K562 (cell line): ENCODE results near the gene NEURL2. TPM values are rescaled to one million over a fixed set of nuclear protein-coding genes. Genes with fewer than 3 reads are reported as not detected.
A peak's percentile ranks its signal among the peaks of the same experiment; 100 is the strongest.

Source experiments
- BHLHE40 ChIP-seq: IDR thresholded peaks from 2 replicates; pipeline ENCODE4 v1.6.1; 2011; ENCODE audit warnings: low read length, improper control_type of control experiment
- FOSL1 ChIP-seq: fragments of 200-800 bp; sonication (Bioruptor generic); conservative IDR thresholded peaks from 2 replicates; pipeline ENCODE4 v1.6.1; 2016; ENCODE audit warnings: missing genetic modification characterization, missing compliant biosample characterization
- HDGF ChIP-seq: fragments of 450-650 bp; IDR thresholded peaks from 2 replicates; pipeline ENCODE4 v1.6.1; 2016
- MAFF ChIP-seq: IDR thresholded peaks from 2 replicates; pipeline ENCODE4 v1.6.1; 2012; ENCODE audit warnings: low read length, improper control_type of control experiment
- MYBL2 ChIP-seq, 2 experiments: fragments of 450-650 bp in 1 of 2; sonication (generic) in 1 of 2; formaldehyde crosslinking in 1 of 2; IDR thresholded peaks; 2 replicates each; pipeline versions ENCODE4 v1.6.1 to v1.8.1; 2017 to 2022; ENCODE audit warnings: borderline replicate concordance in 1 of 2, inconsistent platforms in 1 of 2, low read depth in 1 of 2, mild to moderate bottlenecking in 1 of 2, missing genetic modification reagents in 1 of 2, moderate library complexity in 1 of 2
- NUFIP1 ChIP-seq: fragments of 450-650 bp; IDR thresholded peaks from 2 replicates; pipeline ENCODE4 v1.6.1; 2018; ENCODE audit not compliant: partially characterized antibody
- PCBP1 ChIP-seq: fragments of 200-400 bp; formaldehyde crosslinking; IDR thresholded peaks from 2 replicates; pipeline ENCODE4 v1.6.1; 2018; ENCODE audit warnings: mild to moderate bottlenecking, low read depth, low read length; ENCODE audit not compliant: poor library complexity, severe bottlenecking
- SRSF1 ChIP-seq: fragments of 200-400 bp; formaldehyde crosslinking; IDR thresholded peaks from 2 replicates; pipeline ENCODE4 v1.6.1; 2017; ENCODE audit warnings: mild to moderate bottlenecking, low read depth, low read length, moderate library complexity
- TRIM28 ChIP-seq: fragments of 450-650 bp; IDR thresholded peaks from 2 replicates; pipeline ENCODE4 v1.6.1; 2017
- U2AF2 ChIP-seq: fragments of 200-400 bp; formaldehyde crosslinking; optimal IDR thresholded peaks from 2 replicates; pipeline ENCODE3; 2017; ENCODE audit warnings: low read depth, mild to moderate bottlenecking, low read length
- ZBTB11 ChIP-seq, 3 experiments: fragments of 200-800 bp in 1 of 3; fragments of 250-450 bp in 1 of 3; fragments of 450-650 bp in 1 of 3; sonication (Bioruptor Pico) in 1 of 3; sonication (Bioruptor generic) in 1 of 3; formaldehyde crosslinking in 1 of 3; IDR thresholded peaks; 2 replicates each; pipeline versions ENCODE4 v1.6.1 to v1.8.0; 2016 to 2022; ENCODE audit warnings: mild to moderate bottlenecking in 2 of 3, missing genetic modification characterization in 2 of 3, missing compliant biosample characterization in 1 of 3, moderate library complexity in 1 of 3
- ZBTB8A ChIP-seq: fragments of 450-650 bp; IDR thresholded peaks from 2 replicates; pipeline ENCODE4 v1.6.1; 2018; ENCODE audit warnings: mild to moderate bottlenecking, moderate library complexity; ENCODE audit not compliant: partially characterized antibody
- ZNF134 ChIP-seq: fragments of 250-450 bp; sonication (Bioruptor Pico); conservative IDR thresholded peaks from 2 replicates; pipeline ENCODE4 v1.4.0; 2020
- ZNF143 ChIP-seq: sonication (generic); formaldehyde crosslinking; IDR thresholded peaks from 2 replicates; pipeline ENCODE4 v1.9.0; 2022; ENCODE audit warnings: mild to moderate bottlenecking, missing genetic modification reagents
- ZNF583 ChIP-seq: fragments of 250-450 bp; sonication (Bioruptor Pico); IDR thresholded peaks from 2 replicates; pipeline ENCODE4 v1.4.0; 2020
- ZNF644 ChIP-seq: fragments of 200-800 bp; sonication (Bioruptor generic); IDR thresholded peaks from 2 replicates; pipeline ENCODE4 v1.6.1; 2016; ENCODE audit warnings: low read depth, missing genetic modification characterization, missing compliant biosample characterization
- polyA plus RNA-seq, 8 experiments: library from polyadenylated mRNA; depleted of rRNA in 4 of 8; stranded (reverse) in 5 of 8; unstranded in 3 of 8; fragments of >200 nt; fragmentation: Nextera tagmentation in 2 of 8; fragmentation: Illumina TruSeq in 1 of 8; extraction: Ambion mirVana in 2 of 8; extraction: Trizol in 1 of 8; gene quantifications; 2 replicates each; pipeline versions ENCODE4 v1.2.1 to v1.2.3, GENCODE V29; 2011 to 2014; ENCODE audit warnings: inconsistent platforms in 1 of 8, missing spikeins in 1 of 8
- total RNA-seq, 7 experiments: library from RNA; depleted of rRNA in 6 of 7; stranded (reverse); fragments of >200 nt in 6 of 7; fragmentation: Illumina TruSeq in 2 of 7; extraction: Trizol in 2 of 7; gene quantifications; 2 replicates each; pipeline versions ENCODE4 v1.2.1 to v1.2.3, GENCODE V29; 2011 to 2021; ENCODE audit warnings: low replicate concordance in 1 of 7
- TF ChIP-seq, protein P1 (sequence below): sonication (generic); formaldehyde crosslinking; IDR thresholded peaks from 2 replicates; pipeline ENCODE4 v1.8.0; 2022; ENCODE audit warnings: missing genetic modification reagents, mild to moderate bottlenecking, moderate library complexity, borderline replicate concordance
- TF ChIP-seq, protein P2 (sequence below): sonication (generic); formaldehyde crosslinking; IDR thresholded peaks from 2 replicates; pipeline ENCODE4 v1.4.0; 2020; ENCODE audit warnings: mild to moderate bottlenecking, missing genetic modification reagents
- TF ChIP-seq, protein P3 (sequence below), 2 experiments: fragments of 200-800 bp in 1 of 2; sonication (Bioruptor generic) in 1 of 2; sonication (generic) in 1 of 2; formaldehyde crosslinking in 1 of 2; IDR thresholded peaks in 1 of 2; conservative IDR thresholded peaks in 1 of 2; 2 replicates each; pipeline versions ENCODE4 v1.5.0 to v1.6.1; 2016 to 2020; ENCODE audit warnings: missing compliant biosample characterization in 1 of 2, missing genetic modification characterization in 1 of 2, missing genetic modification reagents in 1 of 2

The NEURL2 gene
- total and polyA plus RNA-seq, 9 of the 15 experiments (the other 6 are each of a cell fraction or from before 2014, with no cell fraction given): 0.22 to 1.9 (median 0.50) TPM; not detected in 1

DNA sequence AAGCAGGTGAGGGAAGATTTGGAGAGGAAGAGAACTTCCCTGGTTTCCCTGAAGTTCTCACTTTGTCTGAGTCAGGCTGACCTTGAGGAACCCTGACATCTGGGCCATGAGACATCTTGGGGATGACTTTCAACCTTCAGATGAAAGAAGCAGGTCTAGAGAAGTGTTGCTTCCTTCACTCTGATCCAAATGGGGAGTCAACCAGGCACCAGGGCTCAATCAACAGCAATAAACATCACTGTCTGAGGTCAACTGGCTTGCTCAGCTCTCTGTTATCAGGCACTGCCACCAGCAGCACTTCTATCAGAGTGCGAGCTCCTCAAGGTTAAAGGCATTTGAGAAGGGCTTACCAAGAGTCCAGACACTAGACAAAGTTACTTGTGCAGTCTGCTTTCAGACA lies 40.1 kb downstream of the NEURL2 start (continued):
- TF ChIP-seq ZNF143: no peak
- TF ChIP-seq ZBTB8A: no peak
- TF ChIP-seq HDGF: no peak
- TF ChIP-seq BHLHE40: peak; percentile 35; the same call in 1 of the 2 replicates
- TF ChIP-seq ZNF134 (CRISPR knock-in tag): no peak
- TF ChIP-seq, protein P1, sequence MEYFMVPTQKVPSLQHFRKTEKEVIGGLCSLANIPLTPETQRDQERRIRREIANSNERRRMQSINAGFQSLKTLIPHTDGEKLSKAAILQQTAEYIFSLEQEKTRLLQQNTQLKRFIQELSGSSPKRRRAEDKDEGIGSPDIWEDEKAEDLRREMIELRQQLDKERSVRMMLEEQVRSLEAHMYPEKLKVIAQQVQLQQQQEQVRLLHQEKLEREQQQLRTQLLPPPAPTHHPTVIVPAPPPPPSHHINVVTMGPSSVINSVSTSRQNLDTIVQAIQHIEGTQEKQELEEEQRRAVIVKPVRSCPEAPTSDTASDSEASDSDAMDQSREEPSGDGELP (CRISPR knock-in tag): peak; percentile 53; the same call in 1 of the 2 replicates
- no peak for TF ChIP-seq MYBL2 (IDR thresholded peaks at IDR 0.05; ENCODE audit: low read depth)
- TF ChIP-seq MYBL2 (CRISPR knock-in tag; IDR thresholded peaks at IDR 0.05; ENCODE audit: borderline replicate concordance): no peak
- TF ChIP-seq PCBP1: no peak
- peak; percentile 49; the same call in 1 of the 2 replicates for TF ChIP-seq FOSL1 (tag)
- TF ChIP-seq ZNF644 (tag): no peak
- no peak for TF ChIP-seq NUFIP1
- no peak for TF ChIP-seq SRSF1
- no peak for TF ChIP-seq ZNF583 (CRISPR knock-in tag)
- 0 out of 6 replicates have a peak, but pooled peaks of 1 of the 3 experiments have one; percentile 43 for TF ChIP-seq ZBTB11 (CRISPR knock-in tag; IDR thresholded peaks at IDR 0.05)
- TF ChIP-seq MAFF: no peak
- TF ChIP-seq TRIM28: peak; percentile 32; the same call in 1 of the 2 replicates
- TF ChIP-seq, protein P2, sequence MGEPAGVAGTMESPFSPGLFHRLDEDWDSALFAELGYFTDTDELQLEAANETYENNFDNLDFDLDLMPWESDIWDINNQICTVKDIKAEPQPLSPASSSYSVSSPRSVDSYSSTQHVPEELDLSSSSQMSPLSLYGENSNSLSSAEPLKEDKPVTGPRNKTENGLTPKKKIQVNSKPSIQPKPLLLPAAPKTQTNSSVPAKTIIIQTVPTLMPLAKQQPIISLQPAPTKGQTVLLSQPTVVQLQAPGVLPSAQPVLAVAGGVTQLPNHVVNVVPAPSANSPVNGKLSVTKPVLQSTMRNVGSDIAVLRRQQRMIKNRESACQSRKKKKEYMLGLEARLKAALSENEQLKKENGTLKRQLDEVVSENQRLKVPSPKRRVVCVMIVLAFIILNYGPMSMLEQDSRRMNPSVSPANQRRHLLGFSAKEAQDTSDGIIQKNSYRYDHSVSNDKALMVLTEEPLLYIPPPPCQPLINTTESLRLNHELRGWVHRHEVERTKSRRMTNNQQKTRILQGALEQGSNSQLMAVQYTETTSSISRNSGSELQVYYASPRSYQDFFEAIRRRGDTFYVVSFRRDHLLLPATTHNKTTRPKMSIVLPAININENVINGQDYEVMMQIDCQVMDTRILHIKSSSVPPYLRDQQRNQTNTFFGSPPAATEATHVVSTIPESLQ (CRISPR knock-in tag): no peak
- no peak for TF ChIP-seq U2AF2
- TF ChIP-seq, protein P3, sequence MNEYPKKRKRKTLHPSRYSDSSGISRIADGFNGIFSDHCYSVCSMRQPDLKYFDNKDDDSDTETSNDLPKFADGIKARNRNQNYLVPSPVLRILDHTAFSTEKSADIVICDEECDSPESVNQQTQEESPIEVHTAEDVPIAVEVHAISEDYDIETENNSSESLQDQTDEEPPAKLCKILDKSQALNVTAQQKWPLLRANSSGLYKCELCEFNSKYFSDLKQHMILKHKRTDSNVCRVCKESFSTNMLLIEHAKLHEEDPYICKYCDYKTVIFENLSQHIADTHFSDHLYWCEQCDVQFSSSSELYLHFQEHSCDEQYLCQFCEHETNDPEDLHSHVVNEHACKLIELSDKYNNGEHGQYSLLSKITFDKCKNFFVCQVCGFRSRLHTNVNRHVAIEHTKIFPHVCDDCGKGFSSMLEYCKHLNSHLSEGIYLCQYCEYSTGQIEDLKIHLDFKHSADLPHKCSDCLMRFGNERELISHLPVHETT (CRISPR knock-in tag; conservative IDR thresholded peaks at IDR 0.05 in 1 of 2, IDR thresholded peaks at IDR 0.05 in 1 of 2): no peak
